Calu3 (cell line): ENCODE data around the gene OR6N1. TPM values are rescaled to one million over a fixed set of nuclear protein-coding genes. Genes with fewer than 3 reads are reported as not detected.

Experiments used
- BruUV-seq: library from RNA; stranded (reverse); fragments of 400-500 nt; replicated peaks from 2 replicates; lab custom pipeline; 2021; lab: Mats Ljungman, UMichigan
- CTCF ChIA-PET: fragments of 300-600 bp; sonication (Branson Sonifier 250); formaldehyde crosslinking; loops from one replicate; lab custom pipeline; 2022; ENCODE audit warnings: antibody characterized with exemption; lab: Charles Lee
- DNase-seq: peaks from one replicate; pipeline ENCODE4 v3.0.0; 2022
- H3K27ac Mint-ChIP-seq: one replicate; pipeline ENCODE4 v1.8.0; 2022; ENCODE audit warnings: mixed read lengths; ENCODE audit not compliant: unreplicated experiment
- H3K27me3 Mint-ChIP-seq: one replicate; pipeline ENCODE4 v1.8.0; 2022; ENCODE audit warnings: mixed read lengths; ENCODE audit not compliant: unreplicated experiment
- H3K36me3 Mint-ChIP-seq: one replicate; pipeline ENCODE4 v1.8.0; 2022; ENCODE audit warnings: mild to moderate bottlenecking, moderate library complexity, mixed read lengths; ENCODE audit not compliant: insufficient read depth, unreplicated experiment
- H3K4me1 Mint-ChIP-seq: one replicate; pipeline ENCODE4 v1.8.0; 2022; ENCODE audit warnings: mild to moderate bottlenecking, low read depth, mixed read lengths; ENCODE audit not compliant: unreplicated experiment
- H3K4me3 Mint-ChIP-seq: one replicate; pipeline ENCODE4 v1.8.0; 2022; ENCODE audit warnings: mild to moderate bottlenecking, low read depth, moderate library complexity, mixed read lengths; ENCODE audit not compliant: unreplicated experiment
- H3K9me3 Mint-ChIP-seq: one replicate; pipeline ENCODE4 v1.8.0; 2022; ENCODE audit warnings: low read depth, mixed read lengths; ENCODE audit not compliant: unreplicated experiment
- intact Hi-C: fragments of 100-400 bp; cut with micrococcal nuclease; formaldehyde crosslinking; loops from one replicate; pipeline ENCODE4 v1.10.0; 2022; ENCODE audit not compliant: unreplicated experiment
- total RNA-seq: library from RNA; stranded (reverse); gene quantifications from 2 replicates; pipeline ENCODE4 v1.2.3, GENCODE V29; 2022
- TF ChIP-seq, protein P1 (sequence below): fragments of 200-600 bp; IDR thresholded peaks from one replicate; pipeline ENCODE4 v1.8.0; 2022; ENCODE audit warnings: antibody characterized with exemption; ENCODE audit not compliant: unreplicated experiment

OR6N1 gene
- total RNA-seq, 1 experiment from 2014 or later: not detected

DNA sequence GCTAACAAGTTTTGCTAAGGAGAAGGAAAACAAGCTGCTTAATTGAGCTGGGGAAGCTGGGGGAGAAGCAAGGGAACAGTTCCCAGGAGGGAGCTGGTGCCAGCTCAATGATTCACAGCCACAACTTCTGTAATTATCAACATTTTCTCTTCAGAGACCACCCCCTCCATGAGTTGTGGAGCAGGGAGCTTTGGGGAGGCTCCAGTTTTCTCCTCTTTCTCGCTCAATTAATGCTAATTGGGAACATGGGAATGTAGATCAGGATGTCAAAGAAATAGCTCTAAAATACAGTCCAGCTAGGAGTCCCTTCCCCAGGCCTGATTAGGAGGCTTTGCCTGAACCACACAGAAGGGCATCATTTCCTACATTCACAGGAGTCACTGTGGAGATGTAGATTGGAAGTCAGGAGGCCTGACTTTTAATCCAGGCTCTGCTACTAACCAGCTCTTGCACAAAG is 47.0 kb upstream of the OR6N1 start:
- Mint-ChIP-seq H3K4me1 (no peaks in the 10 kb centered on the region), H3K36me3 (no peaks in the 10 kb centered on the region), H3K27me3 (peaks cover 8% of the 10 kb centered on the region), H3K9me3 (peaks cover 7% of the 10 kb centered on the region), H3K27ac (no peak overlapping the region), H3K4me3 (no peak overlapping the region)
- intact Hi-C loops: no loop called here
- CTCF ChIA-PET: no interaction called here
- TF ChIP-seq, protein P1, sequence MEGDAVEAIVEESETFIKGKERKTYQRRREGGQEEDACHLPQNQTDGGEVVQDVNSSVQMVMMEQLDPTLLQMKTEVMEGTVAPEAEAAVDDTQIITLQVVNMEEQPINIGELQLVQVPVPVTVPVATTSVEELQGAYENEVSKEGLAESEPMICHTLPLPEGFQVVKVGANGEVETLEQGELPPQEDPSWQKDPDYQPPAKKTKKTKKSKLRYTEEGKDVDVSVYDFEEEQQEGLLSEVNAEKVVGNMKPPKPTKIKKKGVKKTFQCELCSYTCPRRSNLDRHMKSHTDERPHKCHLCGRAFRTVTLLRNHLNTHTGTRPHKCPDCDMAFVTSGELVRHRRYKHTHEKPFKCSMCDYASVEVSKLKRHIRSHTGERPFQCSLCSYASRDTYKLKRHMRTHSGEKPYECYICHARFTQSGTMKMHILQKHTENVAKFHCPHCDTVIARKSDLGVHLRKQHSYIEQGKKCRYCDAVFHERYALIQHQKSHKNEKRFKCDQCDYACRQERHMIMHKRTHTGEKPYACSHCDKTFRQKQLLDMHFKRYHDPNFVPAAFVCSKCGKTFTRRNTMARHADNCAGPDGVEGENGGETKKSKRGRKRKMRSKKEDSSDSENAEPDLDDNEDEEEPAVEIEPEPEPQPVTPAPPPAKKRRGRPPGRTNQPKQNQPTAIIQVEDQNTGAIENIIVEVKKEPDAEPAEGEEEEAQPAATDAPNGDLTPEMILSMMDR: no peak
- no TSS peak for BruUV-seq
- no peak for DNase-seq

DNA sequence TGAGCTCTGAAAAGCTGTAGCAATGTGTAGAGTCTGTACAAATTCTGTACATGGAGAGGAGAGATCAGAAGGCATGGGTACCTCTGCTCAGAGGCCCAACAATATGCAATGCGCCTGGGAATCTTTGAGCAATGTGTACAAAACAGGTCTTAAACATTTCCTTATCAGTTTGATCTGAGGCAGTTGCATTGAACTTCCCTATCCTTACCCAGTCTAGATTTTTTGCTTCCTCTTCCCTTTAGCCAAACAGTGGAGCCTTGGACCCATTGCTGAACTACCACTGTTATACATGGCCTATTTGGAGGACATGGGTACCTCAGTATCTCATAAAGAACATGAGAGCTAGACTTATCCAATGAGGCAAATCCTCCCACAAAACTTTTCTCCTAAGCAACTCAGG is 46.6 kb upstream of the OR6N1 start:
- Mint-ChIP-seq H3K4me3 (no peak overlapping the region), H3K36me3 (no peaks in the 10 kb centered on the region), H3K27ac (no peak overlapping the region), H3K27me3 (peaks cover 8% of the 10 kb centered on the region), H3K9me3 (peaks cover 6% of the 10 kb centered on the region), H3K4me1 (no peaks in the 10 kb centered on the region)
- no TSS peak for BruUV-seq
- TF ChIP-seq, protein P1: no peak
- intact Hi-C loops: no loop called here
- DNase-seq: no peak
- CTCF ChIA-PET: no interaction called here

DNA sequence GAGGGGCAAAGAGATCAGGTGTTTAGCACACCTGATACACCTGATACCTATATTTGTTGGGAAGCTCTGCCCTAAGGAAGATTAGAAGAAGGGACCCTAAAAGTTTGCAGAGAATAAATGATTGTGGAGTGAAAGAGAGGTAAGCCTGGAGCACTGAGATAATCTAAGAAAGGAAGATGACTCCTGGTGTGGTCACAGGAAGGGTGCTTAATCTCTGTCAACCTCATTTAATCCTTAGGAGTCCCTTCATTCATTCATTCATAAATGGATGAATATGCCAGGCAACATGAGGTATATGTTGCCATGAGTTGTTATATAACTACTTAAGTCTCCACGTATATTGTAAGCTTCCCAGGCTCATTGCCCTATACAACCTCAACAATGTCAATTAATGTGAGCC is 43.0 kb upstream of the OR6N1 start:
- CTCF ChIA-PET: no interaction called here
- intact Hi-C loops: no loop called here
- TF ChIP-seq, protein P1: no peak
- H3K27ac Mint-ChIP-seq: no peak overlapping the region
- no peaks in the 10 kb centered on the region for H3K4me1 Mint-ChIP-seq
- H3K36me3 Mint-ChIP-seq: no peaks in the 10 kb centered on the region
- H3K27me3 Mint-ChIP-seq: peaks cover 27% of the 10 kb centered on the region
- no TSS peak for BruUV-seq
- DNase-seq: no peak
- H3K9me3 Mint-ChIP-seq: peaks cover 2% of the 10 kb centered on the region
- no peak overlapping the region for H3K4me3 Mint-ChIP-seq

DNA sequence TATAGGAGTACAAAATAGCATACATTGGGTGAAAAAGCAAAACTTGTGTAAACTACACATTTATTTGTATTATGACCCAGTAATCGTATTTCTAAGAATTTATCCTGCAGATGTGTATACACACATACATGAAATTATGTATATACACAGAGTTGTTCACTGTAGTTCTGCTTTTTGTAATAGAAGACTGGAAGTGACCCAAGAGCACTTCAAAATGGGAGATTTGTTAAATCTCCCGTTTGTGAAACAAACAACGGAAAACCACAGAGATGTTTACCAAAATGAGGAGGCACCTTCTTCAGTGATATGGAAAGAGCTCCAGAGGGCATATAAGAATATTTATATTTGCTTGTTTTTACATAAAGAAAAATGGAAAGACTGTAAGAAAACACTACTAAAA is 41.2 kb upstream of the OR6N1 start:
- Mint-ChIP-seq H3K4me3 (no peak overlapping the region), H3K27me3 (peaks cover 33% of the 10 kb centered on the region), H3K9me3 (no peaks in the 10 kb centered on the region), H3K4me1 (no peaks in the 10 kb centered on the region), H3K36me3 (no peaks in the 10 kb centered on the region), H3K27ac (no peak overlapping the region)
- DNase-seq: no peak
- TF ChIP-seq, protein P1: no peak
- intact Hi-C loops: no loop called here
- CTCF ChIA-PET: no interaction called here
- no TSS peak for BruUV-seq
